ENCODE measurements around the gene PRCC.

PRCC gene

GRCh38 chr1:156814571-156815260 lies 47.4 kb downstream of the PRCC start:
- no peaks in the 10 kb centered on the region for H3K9me3 ChIP-seq (ENCODE audit: control insufficient read depth, low read length)
- no peak overlapping the region for H3K4me3 ChIP-seq (ENCODE audit: insufficient read depth, low read depth, low read length)
- no peak overlapping the region for H3K27ac ChIP-seq (ENCODE audit: insufficient read depth, low read depth, low read length, poor library complexity, severe bottlenecking)
- WGBS, 2 experiments: 93 to 94% methylated on average over 7 of the region's 7 CpGs
- no peaks in the 10 kb centered on the region for H3K36me3 ChIP-seq (ENCODE audit: control insufficient read depth, insufficient read depth, low read length)
- H3K27me3 ChIP-seq (ENCODE audit: control insufficient read depth, insufficient read depth, low read length, poor library complexity, severe bottlenecking): peaks cover 31% of the 10 kb centered on the region
- peaks cover 20% of the 10 kb centered on the region for H3K4me1 ChIP-seq (ENCODE audit: control insufficient read depth, insufficient read depth, low read length)

DNA sequence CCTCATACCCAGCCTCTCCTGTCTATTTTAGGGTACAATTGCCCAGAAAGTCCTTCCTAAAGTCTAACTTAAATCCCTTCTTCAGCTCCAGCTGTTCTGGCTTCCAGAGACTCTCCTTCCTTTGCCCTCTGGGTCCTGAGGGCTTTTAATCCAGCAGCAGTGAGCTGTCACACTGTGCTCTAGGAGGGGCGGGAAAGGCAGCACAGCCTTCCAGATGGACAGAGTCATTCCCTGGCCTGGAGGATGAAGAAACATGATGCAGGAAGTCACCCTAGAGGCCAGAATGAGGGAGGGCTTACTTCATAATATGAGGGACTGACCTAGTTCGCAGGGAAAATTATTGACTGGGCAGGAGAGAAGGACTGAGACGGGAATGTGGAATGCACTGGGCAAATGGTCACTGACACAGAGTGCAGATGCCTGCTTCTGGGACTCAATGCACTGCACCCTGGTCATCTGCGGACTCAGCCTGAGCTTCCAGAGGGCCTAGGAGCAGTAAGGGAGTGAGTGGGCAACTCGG lies 48.0 kb downstream of the PRCC start:
- H3K36me3 ChIP-seq (ENCODE audit: control insufficient read depth, insufficient read depth, low read length): no peaks in the 10 kb centered on the region
- H3K27me3 ChIP-seq (ENCODE audit: control insufficient read depth, insufficient read depth, low read length, poor library complexity, severe bottlenecking): peaks cover 31% of the 10 kb centered on the region
- 69 to 70% methylated on average over 5 of the region's 5 CpGs for WGBS, 2 experiments
- peaks cover 20% of the 10 kb centered on the region for H3K4me1 ChIP-seq (ENCODE audit: control insufficient read depth, insufficient read depth, low read length)
- no peak overlapping the region for H3K4me3 ChIP-seq (ENCODE audit: insufficient read depth, low read depth, low read length)
- H3K27ac ChIP-seq (ENCODE audit: insufficient read depth, low read depth, low read length, poor library complexity, severe bottlenecking): no peak overlapping the region
- H3K9me3 ChIP-seq (ENCODE audit: control insufficient read depth, low read length): no peaks in the 10 kb centered on the region

GRCh38 chr1:156815961-156816422 lies 48.7 kb downstream of the PRCC start:
- Histone ChIP-seq H3K36me3 (ENCODE audit: control insufficient read depth, insufficient read depth, low read length) (no peaks in the 10 kb centered on the region), H3K27ac (ENCODE audit: insufficient read depth, low read depth, low read length, poor library complexity, severe bottlenecking) (no peak overlapping the region), H3K4me1 (ENCODE audit: control insufficient read depth, insufficient read depth, low read length) (peaks cover 20% of the 10 kb centered on the region), H3K4me3 (ENCODE audit: insufficient read depth, low read depth, low read length) (no peak overlapping the region), H3K27me3 (ENCODE audit: control insufficient read depth, insufficient read depth, low read length, poor library complexity, severe bottlenecking) (peaks cover 31% of the 10 kb centered on the region), H3K9me3 (ENCODE audit: control insufficient read depth, low read length) (no peaks in the 10 kb centered on the region)
- WGBS, 2 experiments: 63 to 76% methylated on average over 10 of the region's 10 CpGs

DNA sequence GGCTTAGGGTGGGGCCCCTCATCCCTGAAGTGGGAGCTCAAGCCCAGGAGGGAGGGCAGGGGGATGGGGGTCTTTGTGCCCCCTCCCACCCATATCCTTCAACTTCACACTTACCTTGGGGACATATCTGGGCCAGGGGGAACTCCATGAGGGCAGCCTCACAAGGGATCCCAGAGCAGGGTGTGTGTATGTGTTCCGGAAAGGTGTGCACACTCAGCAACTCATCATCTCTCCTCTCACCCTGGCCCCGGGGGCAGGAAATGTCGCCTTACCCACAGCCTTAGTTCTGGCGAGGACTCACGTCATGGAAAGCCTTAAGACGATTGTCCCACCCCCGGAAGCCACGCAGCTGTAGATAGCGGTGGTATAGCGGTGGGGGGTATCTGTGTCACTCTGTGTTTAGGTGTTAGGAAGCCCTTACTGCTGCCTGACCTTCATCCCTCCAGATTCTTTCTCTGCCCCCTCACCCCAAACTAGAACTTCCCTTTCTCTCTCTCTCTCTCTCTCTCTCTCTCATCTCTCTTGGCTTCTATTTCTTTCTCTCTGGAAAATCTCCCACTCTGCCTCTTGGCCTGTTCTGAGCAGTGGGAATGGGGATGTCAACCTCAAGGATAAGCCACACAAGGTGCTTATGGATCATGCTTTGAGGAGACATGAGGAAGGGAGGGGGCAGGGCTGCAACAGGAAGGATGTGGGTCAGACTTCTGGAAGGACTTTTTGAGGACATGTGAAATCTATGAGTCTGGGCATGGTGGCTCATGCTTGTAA lies 49.4 kb downstream of the PRCC start, which contains the start of gene SH2D2A:
Gene SH2D2A (minus strand): TSS at position 288 of the 768 bp plus-strand sequence. CDS start 140 bp downstream, at position 148.
- no peaks in the 10 kb centered on the region for H3K9me3 ChIP-seq (ENCODE audit: control insufficient read depth, low read length)
- H3K36me3 ChIP-seq (ENCODE audit: control insufficient read depth, insufficient read depth, low read length): no peaks in the 10 kb centered on the region
- H3K4me1 ChIP-seq (ENCODE audit: control insufficient read depth, insufficient read depth, low read length): peaks cover 20% of the 10 kb centered on the region
- H3K27ac ChIP-seq (ENCODE audit: insufficient read depth, low read depth, low read length, poor library complexity, severe bottlenecking): no peak within 1 kb of the TSS
- no peak within 1 kb of the TSS for H3K4me3 ChIP-seq (ENCODE audit: insufficient read depth, low read depth, low read length)
- 77 to 88% methylated on average over 10 of the region's 10 CpGs for WGBS, 2 experiments
- peaks cover 31% of the 10 kb centered on the region for H3K27me3 ChIP-seq (ENCODE audit: control insufficient read depth, insufficient read depth, low read length, poor library complexity, severe bottlenecking)

DNA sequence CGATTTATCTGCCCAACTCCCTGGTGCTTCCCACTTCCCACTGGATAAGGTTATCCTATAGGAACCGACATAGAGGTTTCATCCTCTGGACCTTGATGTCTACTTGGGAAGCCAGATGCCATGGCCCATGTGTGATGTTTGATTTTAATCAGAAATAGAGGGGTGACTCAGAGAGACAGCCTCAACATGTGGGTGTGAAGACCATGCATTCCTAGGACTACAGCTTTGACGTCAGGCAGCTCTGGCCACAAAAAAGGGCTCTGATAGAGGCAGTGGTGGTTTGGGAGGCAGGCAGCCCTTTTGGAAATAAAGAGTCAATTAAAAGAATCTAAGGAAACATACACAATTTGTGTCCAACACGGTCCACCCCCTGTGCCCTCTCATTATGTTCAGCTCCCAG lies 54.5 kb downstream of the PRCC start:
- H3K4me1 ChIP-seq (ENCODE audit: control insufficient read depth, insufficient read depth, low read length): no peaks in the 10 kb centered on the region
- no peaks in the 10 kb centered on the region for H3K27me3 ChIP-seq (ENCODE audit: control insufficient read depth, insufficient read depth, low read length, poor library complexity, severe bottlenecking)
- H3K27ac ChIP-seq (ENCODE audit: insufficient read depth, low read depth, low read length, poor library complexity, severe bottlenecking): no peak overlapping the region
- H3K4me3 ChIP-seq (ENCODE audit: insufficient read depth, low read depth, low read length): no peak overlapping the region
- no peaks in the 10 kb centered on the region for H3K9me3 ChIP-seq (ENCODE audit: control insufficient read depth, low read length)
- no peaks in the 10 kb centered on the region for H3K36me3 ChIP-seq (ENCODE audit: control insufficient read depth, insufficient read depth, low read length)
- 77 to 80% methylated on average over 4 of the region's 4 CpGs for WGBS, 2 experiments

GRCh38 chr1:156822680-156823079 lies 55.3 kb downstream of the PRCC start:
- H3K4me1 ChIP-seq (ENCODE audit: control insufficient read depth, insufficient read depth, low read length): no peaks in the 10 kb centered on the region
- no peaks in the 10 kb centered on the region for H3K36me3 ChIP-seq (ENCODE audit: control insufficient read depth, insufficient read depth, low read length)
- H3K27me3 ChIP-seq (ENCODE audit: control insufficient read depth, insufficient read depth, low read length, poor library complexity, severe bottlenecking): no peaks in the 10 kb centered on the region
- no peak overlapping the region for H3K4me3 ChIP-seq (ENCODE audit: insufficient read depth, low read depth, low read length)
- no peaks in the 10 kb centered on the region for H3K9me3 ChIP-seq (ENCODE audit: control insufficient read depth, low read length)
- H3K27ac ChIP-seq (ENCODE audit: insufficient read depth, low read depth, low read length, poor library complexity, severe bottlenecking): no peak overlapping the region
- WGBS, 2 experiments: 88 to 100% methylated on average over 1 of the region's 1 CpG

GRCh38 chr1:156823210-156823790 lies 56.0 kb downstream of the PRCC start:
- no peaks in the 10 kb centered on the region for H3K27me3 ChIP-seq (ENCODE audit: control insufficient read depth, insufficient read depth, low read length, poor library complexity, severe bottlenecking)
- H3K9me3 ChIP-seq (ENCODE audit: control insufficient read depth, low read length): no peaks in the 10 kb centered on the region
- H3K27ac ChIP-seq (ENCODE audit: insufficient read depth, low read depth, low read length, poor library complexity, severe bottlenecking): no peak overlapping the region
- H3K36me3 ChIP-seq (ENCODE audit: control insufficient read depth, insufficient read depth, low read length): no peaks in the 10 kb centered on the region
- WGBS, 2 experiments: 89 to 90% methylated on average over 5 of the region's 5 CpGs
- no peak overlapping the region for H3K4me3 ChIP-seq (ENCODE audit: insufficient read depth, low read depth, low read length)
- H3K4me1 ChIP-seq (ENCODE audit: control insufficient read depth, insufficient read depth, low read length): no peaks in the 10 kb centered on the region

- WGBS, 2 experiments: 83 to 100% methylated on average over 1 of the region's 1 CpG
- no peak overlapping the region for H3K4me3 ChIP-seq (ENCODE audit: insufficient read depth, low read depth, low read length)
These were observed 59.3 kb downstream of the PRCC start for GRCh38 chr1:156826630-156827029.

DNA sequence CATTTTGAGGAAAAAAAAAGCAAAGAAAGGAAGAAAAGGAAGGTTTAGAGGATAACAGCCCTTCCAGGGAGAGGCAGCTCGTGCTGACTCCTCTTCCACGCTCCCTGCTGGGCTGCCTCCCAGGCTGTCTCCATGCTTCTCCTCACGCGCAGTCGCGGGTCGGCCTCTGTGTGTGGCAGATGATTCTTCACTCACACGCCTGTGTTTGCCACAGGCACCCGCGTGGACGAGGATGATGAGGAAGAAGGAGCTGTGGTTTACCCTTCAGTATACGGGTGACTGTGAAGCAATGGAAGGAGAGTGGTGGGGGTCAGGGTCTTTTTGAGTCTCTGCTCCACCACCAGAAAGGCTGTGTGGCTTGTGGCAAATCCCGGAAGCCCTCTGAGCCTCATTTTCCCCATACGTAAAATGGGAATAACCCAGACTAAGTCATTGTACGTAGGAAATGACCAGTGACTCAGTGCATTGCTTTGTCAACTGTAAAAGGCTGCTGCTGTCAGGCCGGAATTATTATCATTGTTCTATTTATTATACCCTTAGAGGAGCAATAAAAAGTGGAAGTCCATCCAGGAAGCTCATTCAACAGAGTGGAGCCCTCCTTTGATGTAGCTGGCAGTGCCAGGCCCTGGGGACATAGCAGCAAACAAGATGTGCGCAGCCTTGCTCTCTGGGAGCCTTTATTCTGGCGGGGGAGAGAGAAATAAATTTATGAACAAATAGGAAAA lies 61.2 kb downstream of the PRCC start:
- Histone ChIP-seq H3K4me1 (ENCODE audit: control insufficient read depth, insufficient read depth, low read length) (no peaks in the 10 kb centered on the region), H3K9me3 (ENCODE audit: control insufficient read depth, low read length) (no peaks in the 10 kb centered on the region), H3K27me3 (ENCODE audit: control insufficient read depth, insufficient read depth, low read length, poor library complexity, severe bottlenecking) (peaks cover 5% of the 10 kb centered on the region), H3K4me3 (ENCODE audit: insufficient read depth, low read depth, low read length) (no peak overlapping the region), H3K27ac (ENCODE audit: insufficient read depth, low read depth, low read length, poor library complexity, severe bottlenecking) (no peak overlapping the region), H3K36me3 (ENCODE audit: control insufficient read depth, insufficient read depth, low read length) (no peaks in the 10 kb centered on the region)
- WGBS, 2 experiments: 72 to 76% methylated on average over 18 of the region's 18 CpGs

More at GRCh38 chr1:156826630-156827029, 59.3 kb downstream of the PRCC start:
- H3K4me1 ChIP-seq (ENCODE audit: control insufficient read depth, insufficient read depth, low read length): no peaks in the 10 kb centered on the region
- no peak overlapping the region for H3K27ac ChIP-seq (ENCODE audit: insufficient read depth, low read depth, low read length, poor library complexity, severe bottlenecking)
- H3K27me3 ChIP-seq (ENCODE audit: control insufficient read depth, insufficient read depth, low read length, poor library complexity, severe bottlenecking): peaks cover 5% of the 10 kb centered on the region
- no peaks in the 10 kb centered on the region for H3K9me3 ChIP-seq (ENCODE audit: control insufficient read depth, low read length)
- H3K36me3 ChIP-seq (ENCODE audit: control insufficient read depth, insufficient read depth, low read length): no peaks in the 10 kb centered on the region
